MM.1S (cell line): ENCODE data around the gene CHST11.

Experiments used
- DNase-seq: peaks from one replicate; pipeline ENCODE4 v3.0.0-alpha.2; 2015
- H2AFZ ChIP-seq: fragments of 300-600 bp; sonication (generic); 2 replicates; pipeline ENCODE4 v1.6.0; 2016; ENCODE audit warnings: antibody characterized with exemption, low read length
- H3F3A ChIP-seq: fragments of 300-600 bp; sonication (generic); 2 replicates; pipeline ENCODE4 v1.6.1; 2016; ENCODE audit warnings: mild to moderate bottlenecking, antibody characterized with exemption, low read length, moderate library complexity, mixed read lengths; ENCODE audit not compliant: insufficient read depth
- H3K27ac ChIP-seq: fragments of 300-600 bp; sonication (generic); 2 replicates; pipeline ENCODE4 v1.5.1; 2016; ENCODE audit warnings: mild to moderate bottlenecking, low read length
- H3K27me3 ChIP-seq: fragments of 300-600 bp; sonication (generic); replicated peaks from 2 replicates; pipeline ENCODE4 v1.6.0; 2016; ENCODE audit warnings: low read length; ENCODE audit not compliant: insufficient read depth
- H3K36me3 ChIP-seq: fragments of 300-600 bp; sonication (generic); replicated peaks from 2 replicates; pipeline ENCODE4 v1.6.1; 2016; ENCODE audit warnings: mild to moderate bottlenecking, low read length, mixed read lengths; ENCODE audit not compliant: insufficient read depth
- H3K4me1 ChIP-seq: fragments of 300-600 bp; sonication (generic); 2 replicates; pipeline ENCODE4 v1.6.1; 2016; ENCODE audit warnings: low read length, mixed read lengths
- H3K4me2 ChIP-seq: fragments of 300-600 bp; sonication (generic); 2 replicates; pipeline ENCODE4 v1.6.0; 2016; ENCODE audit warnings: low read depth, low read length
- H3K4me3 ChIP-seq: fragments of 300-600 bp; sonication (generic); 2 replicates; pipeline ENCODE4 v1.5.1; 2016; ENCODE audit warnings: low read length, mixed read lengths
- H3K79me2 ChIP-seq: fragments of 300-600 bp; sonication (generic); 2 replicates; pipeline ENCODE4 v1.6.1; 2016; ENCODE audit warnings: mixed run types, low read length, mixed read lengths
- H3K9ac ChIP-seq: fragments of 300-600 bp; sonication (generic); 2 replicates; pipeline ENCODE4 v1.6.1; 2016; ENCODE audit warnings: low read length, mixed read lengths
- H3K9me2 ChIP-seq: fragments of 300-600 bp; sonication (generic); replicated peaks from 2 replicates; pipeline ENCODE4 v1.6.1; 2016; ENCODE audit warnings: mild to moderate bottlenecking, low read length, mixed read lengths; ENCODE audit not compliant: insufficient read depth
- H3K9me3 ChIP-seq: fragments of 300-600 bp; sonication (generic); replicated peaks from 2 replicates; pipeline ENCODE4 v1.6.1; 2016; ENCODE audit warnings: mild to moderate bottlenecking, low read length, mixed read lengths; ENCODE audit not compliant: insufficient read depth
- H4K20me1 ChIP-seq: fragments of 300-600 bp; sonication (generic); 2 replicates; pipeline ENCODE4 v1.6.1; 2016; ENCODE audit warnings: mild to moderate bottlenecking, low read length, moderate library complexity, mixed read lengths; ENCODE audit not compliant: insufficient read depth
- CTCF ChIP-seq: fragments of 300-600 bp; sonication (generic); IDR thresholded peaks from 2 replicates; pipeline ENCODE4 v1.5.1; 2016; ENCODE audit warnings: antibody characterized with exemption, low read length, mixed read lengths
- EZH2 ChIP-seq: fragments of 300-600 bp; sonication (generic); optimal IDR thresholded peaks from 2 replicates; pipeline ENCODE3; 2017; ENCODE audit warnings: low read depth, mild to moderate bottlenecking, antibody characterized with exemption, low read length, mixed read lengths
- EZH2phosphoT487 ChIP-seq: fragments of 300-600 bp; sonication (generic); IDR thresholded peaks from 2 replicates; pipeline ENCODE4 v1.6.1; 2018; ENCODE audit warnings: antibody characterized with exemption, low read length

Gene CHST11

DNA sequence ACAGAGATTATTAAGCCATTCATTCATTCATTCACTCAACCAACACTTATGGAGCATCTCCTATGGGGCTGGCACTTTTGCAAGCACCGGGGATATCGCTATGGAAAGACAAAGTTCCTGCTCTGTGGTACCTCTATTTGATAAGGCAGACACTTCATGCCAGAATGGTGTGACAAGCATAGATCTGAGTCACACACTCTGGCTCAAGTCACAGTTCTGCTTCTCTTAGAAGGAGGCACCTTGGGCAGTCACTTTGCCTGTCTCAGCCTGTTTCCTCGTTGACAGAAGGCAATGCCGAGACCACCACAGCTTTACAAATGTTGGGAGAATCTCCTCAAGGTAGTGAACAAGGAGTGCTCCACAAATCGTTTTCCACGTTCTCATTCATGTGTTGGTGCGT lies 296.1 kb downstream of the CHST11 start:
- Histone ChIP-seq H3K36me3 (no peaks in the 10 kb centered on the region), H3K4me3 (no peak overlapping the region), H3K27ac (no peak overlapping the region), H4K20me1 (no peaks in the 10 kb centered on the region), H3K79me2 (peaks cover 4% of the 10 kb centered on the region; the same call in 1 of the 2 replicates), H3K4me1 (peaks cover 5% of the 10 kb centered on the region), H3K9ac (no peak overlapping the region), H3K27me3 (no peaks in the 10 kb centered on the region), H2AFZ (no peak overlapping the region), H3K9me3 (no peaks in the 10 kb centered on the region), H3K9me2 (no peaks in the 10 kb centered on the region), H3K4me2 (no peak overlapping the region), H3F3A (no peaks in the 10 kb centered on the region)
- no peak for DNase-seq
- TF ChIP-seq EZH2 (no peak), EZH2phosphoT487 (no peak), CTCF (no peak)

DNA sequence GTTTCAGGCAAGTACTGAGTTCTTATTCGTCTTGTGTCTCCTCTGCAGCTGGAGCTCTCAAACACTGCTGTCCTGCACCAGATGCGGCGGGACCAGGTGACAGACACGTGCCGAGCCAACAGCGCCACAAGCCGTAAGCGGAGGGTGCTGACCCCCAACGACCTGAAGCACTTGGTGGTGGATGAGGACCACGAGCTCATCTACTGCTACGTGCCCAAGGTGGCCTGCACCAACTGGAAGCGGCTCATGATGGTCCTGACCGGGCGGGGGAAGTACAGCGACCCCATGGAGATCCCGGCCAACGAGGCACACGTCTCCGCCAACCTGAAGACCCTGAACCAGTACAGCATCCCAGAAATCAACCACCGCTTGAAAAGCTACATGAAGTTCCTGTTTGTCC lies 300.2 kb downstream of the CHST11 start:
- no peaks in the 10 kb centered on the region; the same call in 1 of the 2 replicates for H3K9me3 ChIP-seq
- H3K4me3 ChIP-seq: no peak overlapping the region
- no peaks in the 10 kb centered on the region for H3K27me3 ChIP-seq
- H3F3A ChIP-seq: no peaks in the 10 kb centered on the region
- H4K20me1 ChIP-seq: no peaks in the 10 kb centered on the region
- H3K27ac ChIP-seq: no peak overlapping the region
- H3K4me1 ChIP-seq: no peaks in the 10 kb centered on the region
- peaks cover 4% of the 10 kb centered on the region; the same call in 1 of the 2 replicates for H3K79me2 ChIP-seq
- no peak overlapping the region for H2AFZ ChIP-seq
- no peaks in the 10 kb centered on the region for H3K9me2 ChIP-seq
- TF ChIP-seq EZH2 (no peak), EZH2phosphoT487 (no peak), CTCF (no peak)
- no peak for DNase-seq
- no peak overlapping the region for H3K9ac ChIP-seq
- H3K36me3 ChIP-seq: no peaks in the 10 kb centered on the region; the same call in 1 of the 2 replicates
- H3K4me2 ChIP-seq: no peak overlapping the region

GRCh38 chr12:104758771-104759170 lies 302.0 kb downstream of the CHST11 start:
- no peak for TF ChIP-seq EZH2
- TF ChIP-seq CTCF: no peak
- TF ChIP-seq EZH2phosphoT487: no peak
- 0 out of 2 replicates have a peak, but pooled peaks cover under 1% of the 10 kb centered on the region for H3K79me2 ChIP-seq

More at GRCh38 chr12:104758771-104759170, 302.0 kb downstream of the CHST11 start:
- Histone ChIP-seq H3K27me3 (no peaks in the 10 kb centered on the region), H3K4me3 (no peak overlapping the region), H3K4me1 (no peaks in the 10 kb centered on the region), H2AFZ (no peak overlapping the region), H4K20me1 (no peaks in the 10 kb centered on the region), H3F3A (no peaks in the 10 kb centered on the region), H3K36me3 (no peaks in the 10 kb centered on the region; the same call in 1 of the 2 replicates), H3K9me3 (no peaks in the 10 kb centered on the region; the same call in 1 of the 2 replicates), H3K4me2 (no peak overlapping the region), H3K27ac (no peak overlapping the region), H3K9ac (no peak overlapping the region), H3K9me2 (no peaks in the 10 kb centered on the region)
- DNase-seq: no peak
